K562 (cell line): ENCODE results near the gene NLGN3. TPM values are rescaled to one million over a fixed set of nuclear protein-coding genes. Genes with fewer than 3 reads are reported as not detected.

Experiments
- ATAC-seq: fragments of 200-7000 bp; cut with Tn5 transposase; 3 replicates; pipeline ENCODE4 v1.9.1; 2020; ENCODE audit warnings: moderate library complexity
- BruUV-seq: library from RNA; stranded (reverse); fragments of 400-500 nt; replicated peaks from 2 replicates; lab custom pipeline; 2021; lab: Mats Ljungman, UMichigan
- CTCF ChIA-PET: fragments of 300-600 bp; formaldehyde crosslinking; extraction: SDS; loops from one replicate; lab custom pipeline; 2021; ENCODE audit warnings: low intra/inter-chr PET ratio; lab: Yijun Ruan, JAX
- POLR2A ChIA-PET: fragments of 300-600, 350-650 bp; sonication (Branson Sonifier 250); formaldehyde crosslinking; extraction: SDS; loops from one replicate; lab custom pipeline; 2021; ENCODE audit warnings: antibody characterized with exemption, inconsistent platforms; lab: Yijun Ruan, JAX
- DNase-seq, 4 experiments: peaks; one replicate each; pipeline versions ENCODE4 v3.0.0 to v3.0.0-alpha.2; 2011 to 2018; ENCODE audit warnings: low spot score in 3 of 4, mixed read lengths in 3 of 4; ENCODE audit errors: extremely low read depth in 1 of 4
- FAIRE-seq: peaks from 2 replicates; lab custom pipeline; 2011; peaks lifted over from hg19 to GRCh38; lab: Jason Lieb, UNC
- H2AFZ ChIP-seq: 2 replicates; pipeline ENCODE4 v1.6.0; 2011; ENCODE audit warnings: low read depth, low read length, control low read depth, inconsistent platforms
- H3K27ac ChIP-seq: fragments of 200-600 bp; 3 replicates; pipeline ENCODE4 v1.8.0; 2011; ENCODE audit warnings: low read depth, mild to moderate bottlenecking, control low read depth, inconsistent platforms, low read length, moderate library complexity, mixed read lengths; ENCODE audit errors: extremely low read depth
- H3K27me3 ChIP-seq, 2 experiments: fragments of 300-600 bp in 1 of 2; 2 replicates in 1 of 2; 3 replicates in 1 of 2; pipeline versions ENCODE4 v1.6.0 to v1.8.0; 2011; ENCODE audit warnings: inconsistent platforms in 2 of 2, low read length in 2 of 2, mild to moderate bottlenecking in 1 of 2, mixed read lengths in 1 of 2, moderate library complexity in 1 of 2; ENCODE audit not compliant: control insufficient read depth in 2 of 2, insufficient read depth in 2 of 2
- H3K36me3 ChIP-seq: fragments of 300-600 bp; 3 replicates; pipeline ENCODE4 v1.8.0; 2011; ENCODE audit warnings: mild to moderate bottlenecking, low read length, inconsistent platforms; ENCODE audit not compliant: control insufficient read depth, insufficient read depth
- H3K4me1 ChIP-seq, 2 experiments: fragments of 200-600 bp in 1 of 2; replicated peaks in 1 of 2; 2 replicates in 1 of 2; 3 replicates in 1 of 2; pipeline versions ENCODE4 v1.5.1 to v1.8.0; 2011; ENCODE audit warnings: inconsistent platforms in 2 of 2, low read length in 2 of 2, mild to moderate bottlenecking in 1 of 2, mixed read lengths in 1 of 2, moderate library complexity in 1 of 2; ENCODE audit not compliant: control insufficient read depth in 2 of 2, insufficient read depth in 2 of 2
- H3K4me2 ChIP-seq: 2 replicates; pipeline ENCODE4 v1.6.1; 2011; ENCODE audit warnings: low read length, control low read depth, inconsistent platforms, mixed read lengths; ENCODE audit not compliant: insufficient read depth
- H3K4me3 ChIP-seq: fragments of 200-600 bp; sonication (generic), shearing (Covaris generic); 2 replicates; pipeline ENCODE4 v1.5.1; 2016; ENCODE audit warnings: control low read depth, inconsistent platforms
- H3K79me2 ChIP-seq: fragments of 200-600 bp; 3 replicates; pipeline ENCODE4 v1.8.0; 2011; ENCODE audit warnings: low read length, inconsistent platforms; ENCODE audit not compliant: control insufficient read depth, insufficient read depth
- H3K9ac ChIP-seq, 2 experiments: 2 replicates each; pipeline versions ENCODE4 v1.6.0 to v1.6.1; 2011; ENCODE audit warnings: low read depth in 2 of 2, low read length in 2 of 2, control low read depth in 1 of 2, inconsistent platforms in 1 of 2, mild to moderate bottlenecking in 1 of 2, mixed read lengths in 1 of 2; ENCODE audit not compliant: insufficient read depth in 1 of 2
- H3K9me1 ChIP-seq: one replicate; pipeline ENCODE4 v1.6.0; 2011; ENCODE audit warnings: inconsistent platforms, mild to moderate bottlenecking, low read length, moderate library complexity; ENCODE audit not compliant: control insufficient read depth, insufficient read depth
- H3K9me3 ChIP-seq: replicated peaks from 2 replicates; pipeline ENCODE4 v1.5.1; 2011; ENCODE audit warnings: low read depth, low read length, inconsistent platforms; ENCODE audit not compliant: control insufficient read depth, insufficient read depth
- H4K20me1 ChIP-seq: replicated peaks from 2 replicates; pipeline ENCODE4 v1.6.1; 2011; ENCODE audit warnings: low read length, inconsistent platforms, mixed read lengths; ENCODE audit not compliant: control insufficient read depth, insufficient read depth
- CREM ChIP-seq: IDR thresholded peaks from 2 replicates; pipeline ENCODE4 v1.6.1; 2014; ENCODE audit warnings: antibody characterized with exemption, low read depth
- CTBP1 ChIP-seq: fragments of 450-650 bp; IDR thresholded peaks from 2 replicates; pipeline ENCODE4 v1.6.1; 2016; ENCODE audit warnings: borderline replicate concordance
- ESRRA ChIP-seq: fragments of 450-650 bp; IDR thresholded peaks from 2 replicates; pipeline ENCODE4 v1.6.1; 2014; ENCODE audit warnings: low read depth, mild to moderate bottlenecking, moderate library complexity, borderline replicate concordance
- HES1 ChIP-seq: fragments of 450-650 bp; IDR thresholded peaks from 2 replicates; pipeline ENCODE4 v1.6.1; 2016; ENCODE audit warnings: low read depth, mild to moderate bottlenecking, moderate library complexity
- HMBOX1 ChIP-seq: sonication (generic); IDR thresholded peaks from 2 replicates; pipeline ENCODE4 v1.6.1; 2016
- MECOM ChIP-seq: fragments of 250-450 bp; sonication (Bioruptor Pico); IDR thresholded peaks from 2 replicates; pipeline ENCODE4 v1.8.0; 2022; ENCODE audit warnings: inconsistent platforms
- NR2C2 ChIP-seq, 2 experiments: fragments of 200-800 bp in 1 of 2; sonication (Bioruptor generic) in 1 of 2; sonication (generic) in 1 of 2; formaldehyde crosslinking in 1 of 2; IDR thresholded peaks; 2 replicates each; pipeline versions ENCODE4 v1.6.1 to v1.8.0; 2016 to 2022; ENCODE audit warnings: mild to moderate bottlenecking in 1 of 2, missing compliant biosample characterization in 1 of 2, missing genetic modification characterization in 1 of 2, missing genetic modification reagents in 1 of 2
- NR2F6 ChIP-seq: fragments of 450-650 bp; formaldehyde crosslinking; IDR thresholded peaks from 2 replicates; pipeline ENCODE4 v1.4.0; 2020; ENCODE audit warnings: mild to moderate bottlenecking
- PHF21A ChIP-seq: fragments of 450-650 bp; IDR thresholded peaks from 2 replicates; pipeline ENCODE4 v1.6.1; 2017; ENCODE audit warnings: low read depth, borderline replicate concordance
- PHF8 ChIP-seq: fragments of 200-600 bp; sonication (generic); IDR thresholded peaks from 2 replicates; pipeline ENCODE4 v1.6.1; 2012; ENCODE audit warnings: mixed run types, mild to moderate bottlenecking, inconsistent platforms, low read length, moderate library complexity, borderline replicate concordance
- PRMT5 ChIP-seq: sonication (generic); formaldehyde crosslinking; IDR thresholded peaks from 2 replicates; pipeline ENCODE4 v1.5.0; 2020; ENCODE audit warnings: missing genetic modification reagents
- SPI1 ChIP-seq: IDR thresholded peaks from 2 replicates; pipeline ENCODE4 v1.6.1; 2011; ENCODE audit warnings: low read depth, low read length, control low read depth, borderline replicate concordance
- STAT5B ChIP-seq: fragments of 250-450 bp; sonication (Bioruptor Pico); IDR thresholded peaks from 2 replicates; pipeline ENCODE4 v1.8.0; 2021; ENCODE audit warnings: mild to moderate bottlenecking, inconsistent platforms
- TBL1XR1 ChIP-seq, 2 experiments: IDR thresholded peaks; 2 replicates each; pipeline ENCODE4 v1.6.1; 2012; ENCODE audit warnings: improper control_type of control experiment in 2 of 2, low read length in 2 of 2, mild to moderate bottlenecking in 1 of 2
- USF2 ChIP-seq: sonication (generic); formaldehyde crosslinking; IDR thresholded peaks from 2 replicates; pipeline ENCODE4 v1.5.0; 2020; ENCODE audit warnings: missing genetic modification reagents
- YBX1 ChIP-seq: fragments of 450-650 bp; IDR thresholded peaks from 2 replicates; pipeline ENCODE4 v1.7.1; 2016; ENCODE audit warnings: mild to moderate bottlenecking
- ZFX ChIP-seq: sonication (generic); formaldehyde crosslinking; IDR thresholded peaks from 2 replicates; pipeline ENCODE4 v1.8.0; 2022; ENCODE audit warnings: mild to moderate bottlenecking, missing genetic modification reagents, moderate library complexity
- ZKSCAN3 ChIP-seq: fragments of 250-450 bp; sonication (Bioruptor Pico); IDR thresholded peaks from 2 replicates; pipeline ENCODE4 v1.4.0; 2020
- ZNF232 ChIP-seq: sonication (generic); formaldehyde crosslinking; IDR thresholded peaks from 2 replicates; pipeline ENCODE4 v1.8.0; 2022; ENCODE audit warnings: mild to moderate bottlenecking, missing genetic modification reagents
- ZNF311 ChIP-seq: fragments of 250-450 bp; sonication (Bioruptor Pico); IDR thresholded peaks from 2 replicates; pipeline ENCODE4 v1.4.0; 2020; ENCODE audit warnings: mild to moderate bottlenecking, moderate library complexity
- ZNF696 ChIP-seq: fragments of 250-450 bp; sonication (Bioruptor Pico); conservative IDR thresholded peaks from 2 replicates; pipeline ENCODE4 v1.4.0; 2020; ENCODE audit warnings: mild to moderate bottlenecking, moderate library complexity
- ZNF764 ChIP-seq: fragments of 250-450 bp; sonication (Bioruptor Pico); IDR thresholded peaks from 2 replicates; pipeline ENCODE4 v1.4.0; 2020; ENCODE audit warnings: low read depth, mild to moderate bottlenecking, moderate library complexity
- WGBS: fragments of 100-300 bp; shearing (Covaris generic); methylation state at CpG from one replicate; pipeline ENCODE4 v1.1.6; 2016; ENCODE audit warnings: low coverage, mixed read lengths; ENCODE audit not compliant: insufficient coverage; ENCODE audit errors: missing lambda C conversion rate; 5-methylcytosine and 5-hydroxymethylcytosine counted together
- in situ Hi-C: fragments of 300-500 bp; cut with MboI; formaldehyde crosslinking; loops from 4 replicates; pipeline ENCODE4 v1.15.0; 2018; ENCODE audit warnings: inconsistent platforms, mixed read lengths
- intact Hi-C: fragments of 100-400 bp; cut with micrococcal nuclease; formaldehyde crosslinking; loops from 2 replicates; pipeline ENCODE4 v1.14.2; 2022
- polyA plus RNA-seq, 8 experiments: library from polyadenylated mRNA; depleted of rRNA in 4 of 8; stranded (reverse) in 5 of 8; unstranded in 3 of 8; fragments of >200 nt; fragmentation: Nextera tagmentation in 2 of 8; fragmentation: Illumina TruSeq in 1 of 8; extraction: Ambion mirVana in 2 of 8; extraction: Trizol in 1 of 8; gene quantifications; 2 replicates each; pipeline versions ENCODE4 v1.2.1 to v1.2.3, GENCODE V29; 2011 to 2014; ENCODE audit warnings: inconsistent platforms in 1 of 8, missing spikeins in 1 of 8
- total RNA-seq, 7 experiments: library from RNA; depleted of rRNA in 6 of 7; stranded (reverse); fragments of >200 nt in 6 of 7; fragmentation: Illumina TruSeq in 2 of 7; extraction: Trizol in 2 of 7; gene quantifications; 2 replicates each; pipeline versions ENCODE4 v1.2.1 to v1.2.3, GENCODE V29; 2011 to 2021; ENCODE audit warnings: low replicate concordance in 1 of 7

The NLGN3 gene
- total and polyA plus RNA-seq, 9 of the 15 experiments (the other 6 are each of a cell fraction or from before 2014, with no cell fraction given) = 0.03 to 0.86 (median 0.25) TPM

- intact Hi-C loops (loop anchor here (2.0 kb wide), 1 partner anchor 68 kb away; no protein-coding TSS in a partner anchor), in situ Hi-C loops (loop anchor here (10.0 kb wide), 1 partner anchor 406 kb away; no protein-coding TSS in a partner anchor)
- 8% methylated on average over 10 of the region's 12 CpGs for WGBS
- ChIA-PET POLR2A (no interaction called here), CTCF (no interaction called here)
- Histone ChIP-seq H3K36me3 (no peaks in the 10 kb centered on the region), H3K9me1 (no peaks in the 10 kb centered on the region), H3K79me2 (no peaks in the 10 kb centered on the region), H3K27me3 (no peaks in the 10 kb centered on the region), H3K4me2 (peak overlapping the region; percentile 65), H3K27ac (peak overlapping the region; percentile 78), H3K4me1 (peaks cover 23 to 25% of the 10 kb centered on the region in 2 experiments; a peak in 4 of 5 replicates), H3K9ac (peak overlapping the region; percentile 48 to 89; a peak in 3 of 4 replicates), H3K9me3 (no peaks in the 10 kb centered on the region), H2AFZ (peak overlapping the region; percentile 85), H3K4me3 (no peak overlapping the region), H4K20me1 (no peaks in the 10 kb centered on the region)
- FAIRE-seq (peak; percentile 96), ATAC-seq (peak; percentile 83), DNase-seq (peak; percentile 38 to 74 (median 55))
- BruUV-seq = no TSS peak
- TF ChIP-seq ZNF232 (CRISPR knock-in tag) = no peak
- no peak for TF ChIP-seq ZNF311 (CRISPR knock-in tag)
- TF ChIP-seq HMBOX1 = no peak
- TF ChIP-seq TBL1XR1 (IDR thresholded peaks at IDR 0.05; ENCODE audit: low read length in 2 of 2) = no peak
- TF ChIP-seq ZNF696 (CRISPR knock-in tag) = no peak
- TF ChIP-seq ZFX (CRISPR knock-in tag) = peak; percentile 12; the same call in 1 of the 2 replicates
- no peak for TF ChIP-seq NR2C2 (CRISPR knock-in tag; IDR thresholded peaks at IDR 0.05)
- TF ChIP-seq NR2C2 (tag; IDR thresholded peaks at IDR 0.05) = 0 out of 2 replicates have a peak, but pooled peaks have one; percentile 7
- peak; percentile 95 for TF ChIP-seq ESRRA
- TF ChIP-seq ZNF764 (CRISPR knock-in tag) = no peak
- TF ChIP-seq CTBP1 = peak; percentile 38; the same call in 1 of the 2 replicates
- no peak for TF ChIP-seq PRMT5 (CRISPR knock-in tag)
- TF ChIP-seq NR2F6 (CRISPR knock-in tag) = no peak
- peak; percentile 29; the same call in 1 of the 2 replicates for TF ChIP-seq CREM
- TF ChIP-seq HES1 = no peak
- no peak for TF ChIP-seq ZKSCAN3 (CRISPR knock-in tag)
- TF ChIP-seq STAT5B (CRISPR knock-in tag) = no peak
- no peak for TF ChIP-seq YBX1
- TF ChIP-seq USF2 = no peak
- TF ChIP-seq PHF8 = no peak
- TF ChIP-seq PHF21A = no peak
- TF ChIP-seq MECOM (CRISPR knock-in tag) = no peak
- peak; percentile 51; the same call in 1 of the 2 replicates for TF ChIP-seq SPI1
Measured at GRCh38 chrX:71171110-71171801, 26.6 kb downstream of the NLGN3 start.
